NCI-H524 treated with DMSO at 0.1 percent for 48 hours (cell line): ENCODE measurements around the gene LCP2.

Experiments
- DNase-seq: peaks from one replicate; lab custom pipeline; 2025; lab: John Stamatoyannopoulos, UW

The LCP2 gene

DNA sequence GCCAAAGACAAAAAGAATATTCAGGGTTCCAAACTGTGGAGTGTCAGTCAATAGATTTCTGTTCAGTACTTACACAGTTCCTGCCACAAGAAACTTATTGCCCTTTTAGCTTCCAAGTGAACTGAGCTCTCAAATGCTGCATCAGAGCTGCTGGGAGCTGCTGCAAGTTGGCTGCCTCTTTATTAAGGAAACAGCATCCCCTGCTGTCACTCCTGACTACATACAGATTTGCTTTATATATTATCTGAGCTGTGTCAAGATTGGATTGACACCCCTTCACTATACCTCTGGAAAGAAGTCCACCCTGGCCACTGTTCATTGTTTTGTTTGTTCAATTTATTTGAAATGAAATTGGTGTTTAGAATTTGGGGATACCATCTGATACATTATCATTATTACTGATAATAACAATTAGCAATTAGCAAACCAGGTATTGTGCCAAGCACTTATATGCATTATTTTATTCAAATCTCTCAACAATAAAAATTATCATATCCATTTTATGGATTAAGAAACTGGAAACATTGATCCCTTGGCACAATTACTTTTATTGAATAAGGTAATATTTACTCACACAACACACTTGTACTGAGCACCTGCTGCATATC is 81.2 kb downstream of the LCP2 start:
- peak; percentile 15 for DNase-seq

DNA sequence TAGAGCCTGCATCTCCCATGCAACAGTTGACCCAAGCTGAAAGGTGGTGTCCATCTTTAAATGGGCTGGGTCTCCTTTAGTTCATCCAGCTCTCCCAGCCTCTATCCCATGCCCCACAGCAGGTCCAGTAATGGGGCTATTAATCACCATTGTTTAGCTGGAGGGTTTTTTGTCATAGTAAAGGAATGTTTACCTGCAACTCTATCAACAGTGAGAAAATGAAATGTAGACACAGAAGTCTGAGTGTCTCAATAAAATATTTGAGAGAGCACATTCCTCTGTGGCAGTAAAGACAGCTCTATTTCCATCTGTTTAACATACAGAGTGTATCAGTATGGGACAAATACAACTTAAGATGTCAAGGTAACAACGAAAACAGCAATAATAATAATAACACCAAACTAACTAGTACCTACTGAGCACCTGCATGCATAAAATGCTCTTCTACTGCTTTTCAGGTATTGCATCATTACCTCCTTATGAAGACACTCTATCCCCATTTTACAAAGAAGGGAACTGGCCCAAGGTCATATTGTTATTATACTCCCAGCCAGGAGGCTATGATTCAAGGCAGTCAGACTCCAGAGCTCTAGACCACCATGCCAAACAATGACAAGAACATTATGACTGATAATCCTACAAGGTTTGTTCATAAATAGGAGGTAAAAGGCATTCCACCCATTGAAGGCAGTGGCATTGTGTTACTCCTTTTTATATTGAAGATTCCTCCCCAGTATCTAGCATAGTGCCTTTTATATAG is 85.8 kb downstream of the LCP2 start:
- no peak for DNase-seq

DNA sequence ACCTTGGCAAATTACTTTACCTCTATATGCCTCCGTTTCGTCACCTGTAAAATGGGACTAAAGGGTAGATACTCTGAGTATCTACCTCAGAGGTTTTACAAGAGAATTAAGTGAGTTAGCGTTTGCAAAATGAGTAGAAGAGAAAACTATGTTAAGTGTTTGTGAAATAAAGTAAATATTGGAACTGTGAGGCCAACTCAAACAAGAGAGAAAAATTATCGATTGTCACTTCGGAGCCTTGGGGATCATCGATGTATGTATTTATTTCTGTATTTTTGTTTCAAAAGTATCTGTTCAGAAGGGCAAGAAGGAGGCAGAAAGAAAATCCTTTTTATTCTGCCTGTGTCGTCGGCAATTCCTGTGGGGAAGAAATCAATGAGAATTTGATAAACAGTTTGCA is 90.6 kb downstream of the LCP2 start:
- no peak for DNase-seq

GRCh38 chr5:170206216-170206615 is 91.4 kb downstream of the LCP2 start:
- no peak for DNase-seq

DNA sequence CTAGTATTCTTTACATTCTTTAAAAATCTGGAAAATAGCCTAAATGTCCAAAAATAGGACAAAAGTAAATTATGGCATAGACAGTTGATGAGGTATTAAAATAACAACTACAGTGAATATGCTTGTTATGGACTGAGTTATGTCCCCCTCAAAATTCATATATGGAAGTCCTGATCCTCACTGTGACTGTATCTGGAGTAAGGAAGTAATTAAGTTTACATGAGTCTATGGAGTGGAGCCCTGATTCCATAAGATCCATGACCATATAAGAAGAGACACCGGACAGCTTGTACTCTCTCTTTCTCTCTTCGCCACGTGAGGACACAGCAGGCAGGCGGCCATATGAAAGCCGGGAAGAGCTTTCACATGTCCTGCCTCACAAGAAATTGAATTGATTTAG is 93.4 kb downstream of the LCP2 start:
- no peak for DNase-seq

DNA sequence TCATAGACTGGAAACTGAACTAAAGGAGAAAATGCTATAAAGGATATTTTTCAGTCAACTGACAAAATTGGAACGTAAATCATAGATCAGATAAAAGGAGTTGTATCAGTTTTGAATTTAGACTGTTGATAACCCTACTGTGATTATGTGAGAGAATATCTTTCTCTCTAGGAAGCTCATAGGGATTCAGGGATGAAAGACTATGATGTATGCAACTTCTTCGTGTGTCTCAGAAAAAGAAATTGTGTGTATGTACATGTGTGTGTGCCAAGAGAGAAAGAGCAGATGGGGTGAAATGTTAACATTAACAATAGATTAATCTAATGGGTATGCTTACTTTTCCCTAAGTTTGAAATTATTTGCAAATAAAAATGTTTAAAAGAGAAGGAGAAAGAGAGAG is 95.5 kb downstream of the LCP2 start:
- DNase-seq = no peak

GRCh38 chr5:170201311-170201710 is 96.3 kb downstream of the LCP2 start:
- DNase-seq = no peak

DNA sequence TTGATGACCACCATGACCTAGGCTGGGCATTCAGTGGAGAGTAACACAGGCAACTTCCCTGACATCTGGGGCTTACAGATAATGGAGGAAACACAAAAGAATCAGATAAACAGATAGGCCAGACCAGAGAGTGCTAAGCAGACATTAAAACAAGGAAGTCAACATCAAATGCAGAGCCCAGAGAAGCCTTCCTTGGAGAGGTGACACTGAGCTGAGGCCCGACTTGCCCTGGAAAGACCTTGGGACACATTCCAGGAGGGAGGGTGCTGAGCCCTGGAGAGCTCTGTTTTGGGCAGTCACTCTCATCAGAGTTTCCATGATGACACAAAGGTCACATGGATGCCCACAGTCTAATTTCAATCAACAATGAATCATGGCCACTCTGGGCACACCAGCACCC is 96.7 kb downstream of the LCP2 start:
- no peak for DNase-seq
